HFF-Myc (cell line): ENCODE data around the gene RAPGEF5.

Source experiments
- DNase-seq: peaks from one replicate; pipeline ENCODE4 v3.0.0-alpha.2; 2011; ENCODE audit warnings: low read depth; ENCODE audit errors: extremely low read depth
- H3K4me3 ChIP-seq: replicated peaks from 2 replicates; pipeline ENCODE4 v1.5.1; 2011; ENCODE audit warnings: low read depth, mild to moderate bottlenecking, control low read depth, low read length
- CTCF ChIP-seq: IDR thresholded peaks from 2 replicates; pipeline ENCODE4 v1.5.1; 2012; ENCODE audit warnings: mild to moderate bottlenecking, low read depth, low read length, control low read depth; ENCODE audit errors: missing control alignments

The RAPGEF5 gene

GRCh38 chr7:22110227-22110839 is 246.6 kb downstream of the RAPGEF5 start:
- peak; percentile 69 for TF ChIP-seq CTCF
- DNase-seq = peak; percentile 78
- H3K4me3 ChIP-seq = no peak overlapping the region

GRCh38 chr7:22109761-22110160 is 247.2 kb downstream of the RAPGEF5 start:
- TF ChIP-seq CTCF = peak; percentile 39
- no peak overlapping the region for H3K4me3 ChIP-seq
- DNase-seq = peak; percentile 10

GRCh38 chr7:22108151-22108845 is 248.7 kb downstream of the RAPGEF5 start:
- no peak overlapping the region for H3K4me3 ChIP-seq
- no peak for TF ChIP-seq CTCF
- DNase-seq = no peak

GRCh38 chr7:22105550-22105949 is 251.4 kb downstream of the RAPGEF5 start:
- H3K4me3 ChIP-seq = no peak overlapping the region
- no peak for TF ChIP-seq CTCF
- DNase-seq = no peak

- DNase-seq = peak; percentile 14
- TF ChIP-seq CTCF = no peak
- no peak overlapping the region for H3K4me3 ChIP-seq
These were observed 262.3 kb downstream of the RAPGEF5 start for GRCh38 chr7:22094413-22095342.

- no peak for DNase-seq
- no peak overlapping the region for H3K4me3 ChIP-seq
- TF ChIP-seq CTCF = no peak
These were observed 263.0 kb downstream of the RAPGEF5 start for GRCh38 chr7:22093936-22094335.
